BJ (cell line): ENCODE measurements around the gene PATZ1. TPM values are rescaled to one million over a fixed set of nuclear protein-coding genes. Genes with fewer than 3 reads are reported as not detected.

ENCODE experiments used
- CTCF ChIA-PET: fragments of 350-600 bp; formaldehyde crosslinking; extraction: SDS; loops from one replicate; lab custom pipeline; 2021; ENCODE audit warnings: antibody characterized with exemption, inconsistent platforms; lab: Yijun Ruan, JAX
- POLR2A ChIA-PET: fragments of 300-600 bp; sonication (Branson Sonifier 250); formaldehyde crosslinking; extraction: SDS; loops from one replicate; lab custom pipeline; 2021; ENCODE audit warnings: antibody characterized with exemption; lab: Charles Lee
- DNase-seq: peaks from one replicate; pipeline ENCODE4 v3.0.0-alpha.2; 2011; ENCODE audit warnings: low read depth
- H3K27me3 ChIP-seq: 2 replicates; pipeline ENCODE4 v1.6.0; 2011; ENCODE audit warnings: low read length; ENCODE audit not compliant: control insufficient read depth, insufficient read depth
- H3K36me3 ChIP-seq: 2 replicates; pipeline ENCODE4 v1.5.1; 2011; ENCODE audit warnings: low read length; ENCODE audit not compliant: control insufficient read depth, insufficient read depth
- H3K4me3 ChIP-seq: 2 replicates; pipeline ENCODE4 v1.5.1; 2011; ENCODE audit warnings: low read depth, mild to moderate bottlenecking, control low read depth, low read length
- CTCF ChIP-seq: IDR thresholded peaks from 2 replicates; pipeline ENCODE4 v1.5.1; 2011; ENCODE audit warnings: low read depth, mild to moderate bottlenecking, control low read depth, inconsistent platforms, low read length, moderate library complexity; ENCODE audit not compliant: insufficient read depth
- polyA plus RNA-seq: library from polyadenylated mRNA; depleted of rRNA; stranded (reverse); fragments of >200 nt; gene quantifications from 2 replicates; pipeline ENCODE4 v1.2.3, GENCODE V29; 2011

The PATZ1 gene
- polyA plus RNA-seq, 1 experiment: 10.1 TPM

- no peak for TF ChIP-seq CTCF
- no peak for DNase-seq
- no peaks in the 10 kb centered on the region for H3K36me3 ChIP-seq
- H3K27me3 ChIP-seq: peaks cover 2% of the 10 kb centered on the region
- H3K4me3 ChIP-seq: no peak overlapping the region
- ChIA-PET POLR2A (no interaction called here), CTCF (interaction anchor here (1.6 to 2.4 kb wide), 2 partner anchors 20 to 74 kb away, joined by 3 to 8 read pairs; no protein-coding TSS in a partner anchor)
Observed at GRCh38 chr22:31377612-31378011, 31.5 kb upstream of the PATZ1 start.

GRCh38 chr22:31367426-31367825 lies 21.3 kb upstream of the PATZ1 start:
- H3K36me3 ChIP-seq: no peaks in the 10 kb centered on the region
- no peaks in the 10 kb centered on the region; the same call in 1 of the 2 replicates for H3K27me3 ChIP-seq
- H3K4me3 ChIP-seq: no peak overlapping the region
- ChIA-PET POLR2A (no interaction called here), CTCF (interaction anchor here (0.7 kb wide), 3 partner anchors 14 to 112 kb away, joined by 3 to 4 read pairs (median 3); no protein-coding TSS in a partner anchor)
- no peak for DNase-seq
- TF ChIP-seq CTCF: no peak

- Histone ChIP-seq H3K36me3 (no peaks in the 10 kb centered on the region), H3K4me3 (no peak overlapping the region), H3K27me3 (no peaks in the 10 kb centered on the region; the same call in none of the 2 replicates)
- TF ChIP-seq CTCF: no peak
- DNase-seq: no peak
- ChIA-PET POLR2A (no interaction called here), CTCF (interaction anchor here (1.0 kb wide), 1 partner anchor 17 kb away, joined by 3 read pairs; no protein-coding TSS in a partner anchor)
Observed at GRCh38 chr22:31363885-31364465, 17.8 kb upstream of the PATZ1 start.

- no peak for TF ChIP-seq CTCF
- H3K4me3 ChIP-seq: no peak overlapping the region
- ChIA-PET POLR2A (no interaction called here), CTCF (no interaction called here)
- no peaks in the 10 kb centered on the region for H3K36me3 ChIP-seq
- H3K27me3 ChIP-seq: no peaks in the 10 kb centered on the region; the same call in none of the 2 replicates
- no peak for DNase-seq
Observed at GRCh38 chr22:31361743-31362142, 15.6 kb upstream of the PATZ1 start.

- CTCF ChIA-PET: no interaction called here
Observed at GRCh38 chr22:31360029-31360428, 13.9 kb upstream of the PATZ1 start.

More at GRCh38 chr22:31360029-31360428, 13.9 kb upstream of the PATZ1 start:
- no peak overlapping the region for H3K4me3 ChIP-seq
- no peaks in the 10 kb centered on the region for H3K36me3 ChIP-seq
- TF ChIP-seq CTCF: no peak
- no peaks in the 10 kb centered on the region; the same call in none of the 2 replicates for H3K27me3 ChIP-seq
- POLR2A ChIA-PET: no interaction called here
- DNase-seq: no peak
